GM19397 (cell line): ENCODE data around the gene TRIM24.
"Not testable (repeated sequence)": the region's sequence is repeated elsewhere in the genome, so short reads cannot be mapped to it uniquely, and the experiment has no call there.

ENCODE experiments used
- ATAC-seq: cut with Tn5 transposase; IDR thresholded peaks from one replicate; pipeline ENCODE4 v1.9.1; 2021; ENCODE audit warnings: mild to moderate bottlenecking, moderate library complexity; ENCODE audit not compliant: unreplicated experiment

TRIM24 gene

GRCh38 chr7:138460176-138460648 is at the start of gene TRIM24:
TRIM24 (plus strand) TSS chr7:138460259; CDS start chr7:138460549, 290 bp downstream.
- ATAC-seq: peak; percentile 70

- not testable (repeated sequence) for ATAC-seq
Observed at GRCh38 chr7:138412077-138412476, 48.0 kb upstream of the TRIM24 start.

DNA sequence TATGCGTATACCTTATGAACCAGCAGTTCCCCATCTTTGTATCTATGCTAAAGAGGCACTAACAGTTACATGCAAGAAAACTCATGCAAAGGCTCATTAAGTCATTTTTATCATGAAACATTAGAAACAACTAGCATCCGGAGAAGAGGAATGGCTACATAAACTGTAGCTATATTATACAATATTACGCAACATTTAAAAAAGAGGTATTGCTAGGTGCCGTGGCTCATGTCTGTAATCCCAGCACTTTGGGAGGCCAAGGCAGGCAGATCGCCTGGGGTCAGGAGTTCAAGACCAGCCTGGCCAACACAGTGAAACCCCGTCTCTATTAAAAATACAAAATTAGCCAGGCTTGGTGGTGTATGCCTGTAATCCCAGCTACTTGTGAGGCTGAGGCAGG is 47.1 kb upstream of the TRIM24 start:
- not testable (repeated sequence) for ATAC-seq

- no peak for ATAC-seq
Observed at GRCh38 chr7:138417078-138417700, 42.9 kb upstream of the TRIM24 start.

- no peak for ATAC-seq
Observed at GRCh38 chr7:138417764-138418163, 42.3 kb upstream of the TRIM24 start.

DNA sequence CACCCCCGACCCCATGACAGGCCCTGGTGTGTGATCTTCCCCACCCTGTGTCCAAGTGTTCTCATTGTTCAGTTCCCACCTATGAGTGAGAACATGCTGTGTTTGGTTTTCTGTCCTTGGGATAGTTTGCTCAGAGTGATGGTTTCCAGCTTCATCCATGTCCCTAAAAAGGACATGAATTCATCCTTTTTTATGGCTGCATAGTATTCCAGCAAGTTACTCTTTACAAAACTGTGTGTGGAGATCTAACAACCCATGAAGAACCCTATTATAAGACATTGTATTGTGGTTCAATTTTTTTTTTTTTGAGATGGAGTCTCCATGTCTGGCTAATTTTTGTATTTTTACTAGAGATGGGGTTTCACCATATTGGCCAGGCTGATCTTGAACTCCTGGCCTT is 41.7 kb upstream of the TRIM24 start:
- ATAC-seq: not testable (repeated sequence)

DNA sequence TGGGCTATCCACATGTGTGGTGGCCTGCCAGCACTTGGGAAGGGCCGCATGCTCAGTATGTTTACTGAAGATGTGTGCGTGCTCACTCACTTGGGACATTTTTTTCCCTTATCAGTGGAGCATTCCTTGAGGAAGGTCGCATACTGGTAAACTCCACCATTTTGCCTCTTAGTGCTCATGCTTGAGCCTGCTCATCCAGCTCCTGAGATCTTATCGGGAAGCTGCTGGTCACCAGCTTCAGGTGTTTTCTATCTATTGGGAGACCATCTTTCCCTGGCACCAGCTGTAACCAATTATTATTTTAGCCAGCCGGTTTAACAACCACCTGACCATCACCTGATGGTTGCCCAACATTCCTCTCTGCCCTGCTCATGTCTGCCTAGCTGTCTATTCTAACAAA is 35.0 kb upstream of the TRIM24 start:
- ATAC-seq: no peak

GRCh38 chr7:138429577-138430250 is 30.3 kb upstream of the TRIM24 start:
- ATAC-seq: no peak

DNA sequence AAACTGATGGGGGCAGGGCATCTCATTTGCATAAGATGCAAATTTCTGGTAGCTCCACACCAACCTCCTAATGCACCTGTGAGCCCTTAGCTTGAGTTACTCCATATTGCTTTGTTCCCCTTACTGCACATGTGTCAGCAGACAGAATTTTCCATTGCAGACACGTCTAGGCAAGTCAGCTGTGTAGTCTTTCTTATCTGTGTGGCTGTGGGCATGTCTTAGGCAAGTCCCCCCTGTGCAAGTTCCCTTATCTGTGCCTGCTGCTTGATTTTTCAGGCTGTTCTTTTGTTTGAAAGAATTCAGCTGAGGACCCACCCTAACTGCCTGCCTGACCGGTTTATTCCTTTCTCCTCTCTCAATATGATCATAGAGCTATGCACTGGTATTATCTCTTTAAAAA is 28.5 kb upstream of the TRIM24 start:
- ATAC-seq: no peak

DNA sequence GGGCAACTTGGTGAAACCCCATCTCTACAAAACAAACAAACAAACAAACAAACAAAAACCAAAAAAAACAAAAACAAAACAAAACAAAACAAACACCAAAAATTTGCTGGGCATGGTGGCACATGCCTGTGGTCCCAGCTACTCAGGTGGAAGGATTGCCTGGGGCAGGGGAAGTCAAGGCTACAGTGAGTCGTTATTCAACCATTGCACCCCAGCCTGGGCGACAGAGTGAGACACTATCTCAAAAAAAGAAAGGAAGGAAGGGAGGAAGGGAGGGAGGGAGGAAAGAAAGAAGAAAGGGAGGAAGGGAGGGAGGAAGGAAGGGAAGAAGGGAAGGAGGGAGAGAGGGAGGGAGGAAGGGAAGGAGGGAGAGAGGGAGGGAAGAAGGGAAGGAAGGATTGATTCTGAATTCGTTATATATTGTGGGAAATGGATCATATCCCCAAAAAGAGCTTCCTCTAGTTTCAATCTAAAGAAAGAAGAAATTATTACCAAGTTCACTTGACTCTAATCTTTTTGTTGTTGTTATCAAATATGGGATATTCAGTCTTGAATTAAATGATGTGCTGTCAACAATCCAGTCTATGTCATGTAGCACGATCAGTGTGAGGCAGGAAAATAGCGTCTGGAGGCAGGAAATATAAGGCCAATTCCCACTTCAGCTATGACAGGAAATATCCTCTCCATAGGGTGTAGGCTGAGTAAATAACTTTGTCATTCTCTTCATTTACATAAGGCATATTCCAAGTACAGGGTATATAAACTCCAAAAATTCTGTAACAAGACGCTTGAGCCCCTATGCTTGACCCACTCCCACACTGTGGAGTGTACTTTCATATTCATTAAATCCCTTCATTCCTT is 26.2 kb upstream of the TRIM24 start:
- no peak for ATAC-seq

GRCh38 chr7:138434597-138435019 is 25.5 kb upstream of the TRIM24 start:
- no peak for ATAC-seq

GRCh38 chr7:138435231-138435919 is 24.7 kb upstream of the TRIM24 start:
- ATAC-seq: no peak

DNA sequence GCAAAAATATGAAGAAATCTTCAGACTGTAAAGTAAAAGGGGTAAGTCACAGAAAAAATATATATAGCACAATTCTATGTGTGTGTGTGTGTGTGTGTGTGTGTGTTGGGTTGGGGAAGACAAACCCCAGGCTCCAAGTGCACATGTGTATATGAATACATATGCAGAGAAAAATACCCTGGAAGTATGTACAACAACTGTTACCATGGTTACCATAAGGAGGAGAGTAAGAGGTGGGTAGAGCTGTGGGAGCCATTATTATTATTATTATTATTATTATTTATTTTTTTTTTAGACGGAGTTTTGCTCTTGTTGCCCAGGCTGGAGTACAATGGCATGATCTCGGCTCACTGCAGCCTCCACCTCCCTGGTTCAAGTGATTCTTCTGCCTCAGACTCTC is 23.7 kb upstream of the TRIM24 start:
- ATAC-seq: no peak

DNA sequence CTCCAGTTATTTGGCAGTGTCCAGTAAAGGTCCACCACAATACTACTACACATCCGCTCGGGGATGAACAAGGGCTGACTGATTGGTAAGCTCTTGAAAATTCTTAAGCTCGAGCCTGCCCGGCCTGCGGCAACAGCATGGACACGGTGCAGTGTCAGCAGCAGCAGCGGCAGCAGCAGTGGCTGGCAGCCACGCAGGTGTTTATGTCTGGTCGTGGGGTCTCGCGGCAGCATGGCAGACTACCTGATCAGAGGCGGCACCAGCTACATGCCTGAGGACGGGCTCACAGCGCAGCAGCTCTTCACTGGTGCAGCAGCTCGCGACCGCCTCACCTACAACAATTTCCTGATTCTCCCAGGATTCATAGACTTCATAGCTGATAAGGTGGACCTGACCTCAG is 19.6 kb upstream of the TRIM24 start:
- ATAC-seq: no peak

GRCh38 chr7:138442822-138443221 is 17.2 kb upstream of the TRIM24 start:
- no peak for ATAC-seq

- ATAC-seq: no peak
Observed at GRCh38 chr7:138449580-138449979, 10.5 kb upstream of the TRIM24 start.

DNA sequence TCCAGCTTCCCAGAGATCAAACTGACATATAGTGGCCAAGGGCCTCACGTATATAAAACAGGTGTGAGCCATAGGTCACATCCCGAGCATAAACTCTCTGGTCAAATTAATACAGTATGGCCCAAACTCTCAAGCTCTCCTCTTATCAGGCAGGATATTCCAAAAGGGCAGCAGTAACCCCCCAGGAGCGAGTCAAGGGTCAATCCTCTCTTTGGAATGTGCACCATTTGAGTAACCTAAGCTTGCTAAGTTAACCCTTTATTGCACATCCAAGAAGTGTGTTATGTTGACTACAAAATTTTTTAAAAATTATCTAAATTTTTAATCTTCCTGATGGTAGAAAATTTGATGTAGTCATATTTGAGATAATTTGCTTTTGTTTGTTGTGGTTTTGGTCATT is 4.5 kb upstream of the TRIM24 start:
- no peak for ATAC-seq

GRCh38 chr7:138456220-138456619 is 3.8 kb upstream of the TRIM24 start:
- ATAC-seq: no peak

DNA sequence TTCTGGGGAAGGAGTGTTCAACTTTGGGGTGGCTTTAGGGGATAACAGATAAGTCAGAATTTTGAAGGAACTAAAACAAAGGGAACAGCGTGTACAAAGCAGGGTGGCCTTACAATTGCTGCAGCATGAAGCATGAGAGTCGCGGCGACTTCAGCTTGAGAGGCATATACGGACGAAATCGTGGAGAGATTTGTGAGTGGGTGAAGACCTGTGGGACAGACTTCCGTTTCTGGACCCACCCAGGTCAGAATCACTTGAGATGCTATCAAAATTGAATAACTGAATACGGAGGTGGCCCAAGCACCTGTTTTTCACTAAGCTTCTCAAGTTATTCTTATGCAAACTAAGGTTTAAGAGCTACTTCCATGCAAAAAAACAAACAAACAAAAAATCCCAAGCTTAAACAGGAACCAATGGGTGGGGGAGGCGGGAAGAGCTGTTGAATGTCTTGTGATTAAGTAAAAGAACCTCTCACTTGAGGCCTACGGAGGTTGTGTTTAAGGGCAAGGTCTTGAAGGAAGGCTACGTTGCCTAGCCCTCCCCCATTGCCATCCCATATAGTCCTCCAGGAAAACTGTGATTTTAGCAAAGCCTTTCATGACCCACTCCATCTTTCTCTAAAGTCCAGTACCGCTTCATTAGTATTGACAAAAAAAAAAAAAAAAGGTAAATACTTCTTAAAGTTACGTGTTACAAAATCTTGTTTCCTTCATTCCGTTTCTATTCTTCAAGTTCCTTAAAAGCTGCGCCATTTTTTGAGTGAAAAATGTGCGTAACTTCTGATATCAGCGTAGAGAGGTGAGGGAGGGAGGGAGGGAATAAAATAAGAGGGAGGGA is 1.3 kb upstream of the TRIM24 start:
- ATAC-seq: no peak
